LNCAP (cell line): ENCODE data around the gene PPIF.
A peak's percentile ranks its signal among the peaks of the same experiment; 100 is the strongest.

ENCODE experiments used
- CTCF ChIP-seq: fragments of 450-650 bp; IDR thresholded peaks from 2 replicates; pipeline ENCODE4 v1.5.1; 2017; ENCODE audit warnings: mild to moderate bottlenecking

PPIF gene

DNA sequence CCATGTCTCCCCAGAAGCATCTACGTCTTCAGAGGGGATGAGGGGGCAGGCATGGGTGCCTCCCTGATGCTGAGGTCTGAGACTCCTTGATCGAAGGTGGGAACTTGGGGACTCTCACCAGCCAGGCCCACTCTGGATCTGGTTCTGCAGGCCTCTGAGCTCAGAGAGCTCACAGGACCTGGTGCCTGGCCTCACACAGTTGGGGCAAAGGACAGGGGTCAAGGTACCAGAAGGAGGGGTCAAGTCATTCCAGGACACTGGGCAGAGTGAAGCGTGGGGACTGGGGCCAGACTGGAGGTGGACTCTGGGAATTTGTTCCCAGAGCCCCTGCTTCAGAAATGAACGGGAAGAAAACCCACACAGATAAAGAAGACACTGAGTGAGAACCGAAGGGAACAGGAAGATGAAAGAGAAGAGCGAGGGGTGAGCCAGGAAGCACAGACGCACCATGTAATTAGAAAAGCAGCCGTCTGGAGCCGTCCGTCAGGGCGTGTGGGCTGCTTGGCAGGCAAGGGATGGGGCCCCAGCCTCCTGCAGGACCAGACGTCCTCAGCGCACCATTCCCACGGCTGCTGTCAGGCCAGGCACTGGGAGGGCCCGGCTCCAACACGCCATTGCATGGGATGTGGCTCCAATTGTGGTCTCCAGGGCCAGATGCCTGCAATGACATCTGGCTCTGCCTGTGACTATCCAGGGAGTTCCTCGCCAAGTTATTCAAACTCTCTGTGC lies 50.5 kb downstream of the PPIF start:
- no peak for TF ChIP-seq CTCF

DNA sequence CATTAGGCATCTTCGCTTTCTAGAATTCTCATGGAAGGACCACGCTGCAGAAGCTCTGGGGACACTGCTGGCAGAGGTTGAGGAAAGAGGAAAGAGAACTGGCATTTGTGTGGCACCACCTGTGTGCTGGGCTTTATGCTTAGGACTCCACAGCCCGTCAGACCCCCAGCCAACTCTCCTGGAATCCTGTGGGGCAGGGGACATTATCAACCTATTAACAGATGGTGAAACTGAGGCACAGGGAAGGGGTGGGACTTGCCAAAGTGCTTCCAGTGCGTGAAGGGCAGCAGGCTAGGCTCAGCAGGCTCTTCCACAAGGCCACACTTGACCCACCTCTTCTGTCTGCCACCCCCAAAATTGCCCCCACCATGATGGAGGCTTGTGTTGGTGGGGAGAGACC lies 51.4 kb downstream of the PPIF start:
- TF ChIP-seq CTCF = no peak

GRCh38 chr10:79399223-79399831 lies 52.1 kb downstream of the PPIF start:
- no peak for TF ChIP-seq CTCF

GRCh38 chr10:79400146-79401004 lies 53.1 kb downstream of the PPIF start:
- peak; percentile 83 for TF ChIP-seq CTCF

- no peak for TF ChIP-seq CTCF
These were observed 54.0 kb downstream of the PPIF start for GRCh38 chr10:79401015-79401921.

DNA sequence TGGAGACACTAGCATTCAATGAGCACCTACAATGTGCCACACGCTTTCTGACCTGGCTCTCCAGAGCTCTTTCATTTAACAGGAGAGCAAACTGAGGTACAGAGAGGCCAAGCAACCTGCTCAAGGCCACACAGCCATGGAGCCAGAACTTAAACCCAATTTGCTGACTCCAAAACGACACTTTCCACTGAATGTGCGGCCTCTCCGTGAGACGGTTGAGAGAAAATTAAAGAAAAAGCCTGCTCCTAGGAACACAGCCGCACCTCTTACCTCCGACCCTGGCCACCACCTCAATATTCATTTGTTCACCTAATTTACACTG lies 55.3 kb downstream of the PPIF start:
- no peak for TF ChIP-seq CTCF

DNA sequence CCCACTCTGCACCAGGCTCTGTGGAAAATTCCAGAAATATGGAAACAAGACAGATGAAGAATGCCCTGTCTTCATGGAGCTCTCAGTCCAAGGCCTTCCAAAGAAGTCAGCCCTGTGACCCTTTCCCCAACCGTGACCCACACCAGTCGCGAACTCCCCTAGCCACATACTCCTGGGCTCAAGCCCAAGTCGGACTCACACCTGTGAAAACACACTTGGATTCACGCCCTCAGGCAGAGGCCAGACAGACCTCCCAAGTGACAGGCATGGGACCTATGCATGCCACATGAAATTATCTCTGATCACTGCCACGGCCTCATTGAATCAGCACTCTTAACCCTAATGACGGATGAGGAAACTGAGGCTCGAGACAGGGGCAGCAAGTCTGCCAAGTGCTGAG lies 55.7 kb downstream of the PPIF start:
- no peak for TF ChIP-seq CTCF
